ENCODE results near the gene SERPINB12. TPM values are rescaled to one million over a fixed set of nuclear protein-coding genes. Genes with fewer than 3 reads are reported as not detected.

The SERPINB12 gene
- total and polyA plus RNA-seq, 2 donors (not counting 3 experiments of a cell fraction or from before 2014, with no cell fraction given): not detected

GRCh38 chr18:63603772-63604171 lies 61.6 kb downstream of the SERPINB12 start:
- H3K27ac ChIP-seq (ENCODE audit: insufficient read depth, low read depth, low read length): no peak overlapping the region
- BruUV-seq (replicated peaks): no TSS peak
- no peaks in the 10 kb centered on the region for H3K36me3 ChIP-seq (ENCODE audit: control insufficient read depth in 2 of 2, extremely low read depth in 1 of 2, insufficient read depth in 2 of 2, low read length in 2 of 2)
- no peak overlapping the region for H3K4me3 ChIP-seq (replicated peaks in 1 of 3; ENCODE audit: insufficient read depth in 1 of 3, low read depth in 1 of 3, low read length in 3 of 3)
- intact Hi-C loops (cut with micrococcal nuclease): no loop called here
- H3K9ac ChIP-seq (replicated peaks; ENCODE audit: extremely low read depth, insufficient read depth, low read length): no peak overlapping the region
- dilution Hi-C loops (cut with MboI; ENCODE audit: extremely low pct_ligation_motif_present, low sequenced_read_pairs): no loop called here
- TF ChIP-seq GATA2 (IDR thresholded peaks at IDR 0.05; ENCODE audit: insufficient read depth, insufficient read length, low read depth, low read length) (no peak), POLR2A (IDR thresholded peaks at IDR 0.05; ENCODE audit: low read depth, low read length) (no peak), EZH2 (IDR thresholded peaks at IDR 0.05; ENCODE audit: borderline replicate concordance, low read depth, low read length, severe bottlenecking) (no peak), MAX (IDR thresholded peaks at IDR 0.05; ENCODE audit: insufficient read depth, insufficient read length) (no peak), JUN (IDR thresholded peaks at IDR 0.05; ENCODE audit: borderline replicate concordance, insufficient read depth, insufficient read length, low read depth) (no peak), CTCF (IDR thresholded peaks at IDR 0.05; ENCODE audit: extremely low read depth in 1 of 2, insufficient read depth in 1 of 2, low read depth in 1 of 2, low read length in 2 of 2) (no peak), FOS (IDR thresholded peaks at IDR 0.05; ENCODE audit: borderline replicate concordance, insufficient read depth, low read length) (no peak), POLR2AphosphoS5 (IDR thresholded peaks at IDR 0.05; ENCODE audit: insufficient read depth, low read depth, low read length) (no peak), MYC (IDR thresholded peaks at IDR 0.05; ENCODE audit: low read depth, low read length) (no peak)
- no peaks in the 10 kb centered on the region for H3K9me1 ChIP-seq (replicated peaks; ENCODE audit: control insufficient read depth, extremely low read depth, insufficient read depth, low read length)
- H4K20me1 ChIP-seq (replicated peaks; ENCODE audit: control insufficient read depth, extremely low read depth, insufficient read depth, low read length): no peaks in the 10 kb centered on the region
- no peaks in the 10 kb centered on the region for H3K4me1 ChIP-seq (ENCODE audit: control insufficient read depth, extremely low read depth, insufficient read depth, low read length)
- H3K4me2 ChIP-seq (ENCODE audit: insufficient read depth, low read length): no peak overlapping the region
- no peak overlapping the region for H2AFZ ChIP-seq (ENCODE audit: low read depth, low read length)
- DNase-seq (ENCODE audit: low read depth, low spot score): no peak
- H3K27me3 ChIP-seq (ENCODE audit: control insufficient read depth in 2 of 2, insufficient read depth in 2 of 2, low read length in 2 of 2): no peaks in the 10 kb centered on the region
- no peaks in the 10 kb centered on the region for H3K79me2 ChIP-seq (ENCODE audit: control insufficient read depth, insufficient read depth, low read length)
- CTCF ChIA-PET: interaction anchor here (1.6 kb wide), 1 partner anchor 9 kb away, joined by 3 read pairs; no protein-coding TSS in a partner anchor
- no peaks in the 10 kb centered on the region for H3K9me3 ChIP-seq (replicated peaks; ENCODE audit: control insufficient read depth, insufficient read depth, low read length)
- FAIRE-seq: no peak
- POLR2A ChIA-PET: no interaction called here

Data from endothelial cell of umbilical vein (primary cell).